ENCODE data around the gene CUBN.

DNA sequence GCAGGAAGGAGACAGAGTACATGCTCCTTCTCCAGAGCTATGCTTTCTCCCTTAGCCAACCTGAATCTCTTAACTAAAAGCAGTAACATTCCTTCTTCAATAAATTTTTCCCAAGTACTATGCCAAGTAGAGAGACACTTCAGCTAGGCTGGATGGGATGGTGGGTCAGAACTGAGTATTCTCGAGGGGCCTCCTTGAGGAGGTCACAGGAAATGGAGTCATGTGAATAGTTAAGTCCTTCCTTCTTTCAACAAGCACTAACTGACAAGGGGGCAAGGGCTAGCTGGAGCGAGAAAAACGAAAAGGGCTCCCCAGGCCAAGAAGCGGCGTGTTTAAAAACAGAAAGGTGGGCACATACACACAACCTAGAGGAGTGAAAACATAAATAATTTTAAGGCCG lies 317.8 kb downstream of the CUBN start:
- TF ChIP-seq, protein P1, sequence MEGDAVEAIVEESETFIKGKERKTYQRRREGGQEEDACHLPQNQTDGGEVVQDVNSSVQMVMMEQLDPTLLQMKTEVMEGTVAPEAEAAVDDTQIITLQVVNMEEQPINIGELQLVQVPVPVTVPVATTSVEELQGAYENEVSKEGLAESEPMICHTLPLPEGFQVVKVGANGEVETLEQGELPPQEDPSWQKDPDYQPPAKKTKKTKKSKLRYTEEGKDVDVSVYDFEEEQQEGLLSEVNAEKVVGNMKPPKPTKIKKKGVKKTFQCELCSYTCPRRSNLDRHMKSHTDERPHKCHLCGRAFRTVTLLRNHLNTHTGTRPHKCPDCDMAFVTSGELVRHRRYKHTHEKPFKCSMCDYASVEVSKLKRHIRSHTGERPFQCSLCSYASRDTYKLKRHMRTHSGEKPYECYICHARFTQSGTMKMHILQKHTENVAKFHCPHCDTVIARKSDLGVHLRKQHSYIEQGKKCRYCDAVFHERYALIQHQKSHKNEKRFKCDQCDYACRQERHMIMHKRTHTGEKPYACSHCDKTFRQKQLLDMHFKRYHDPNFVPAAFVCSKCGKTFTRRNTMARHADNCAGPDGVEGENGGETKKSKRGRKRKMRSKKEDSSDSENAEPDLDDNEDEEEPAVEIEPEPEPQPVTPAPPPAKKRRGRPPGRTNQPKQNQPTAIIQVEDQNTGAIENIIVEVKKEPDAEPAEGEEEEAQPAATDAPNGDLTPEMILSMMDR (conservative IDR thresholded peaks at IDR 0.05): no peak
- no peak for TF ChIP-seq EZH2 (IDR thresholded peaks at IDR 0.05; ENCODE audit: low read depth)
